GM18951 (cell line): ENCODE data around the gene TRMU.
A peak's percentile ranks its signal among the peaks of the same experiment; 100 is the strongest.
"Not testable (repeated sequence)": the region's sequence is repeated elsewhere in the genome, so short reads cannot be mapped to it uniquely, and the experiment has no call there.

Source experiments
- POLR2A ChIP-seq: IDR thresholded peaks from 4 replicates; pipeline ENCODE4 v1.6.1; 2011; ENCODE audit warnings: mild to moderate bottlenecking; ENCODE audit not compliant: insufficient read length, insufficient read depth; ENCODE audit errors: extremely low read depth
- in situ Hi-C: fragments of 300-500 bp; cut with MboI; formaldehyde crosslinking; loops from one replicate; pipeline ENCODE4 v1.12.0; 2022; ENCODE audit warnings: low sequenced_read_pairs, mixed read lengths, inconsistent platforms; ENCODE audit not compliant: unreplicated experiment

TRMU gene

DNA sequence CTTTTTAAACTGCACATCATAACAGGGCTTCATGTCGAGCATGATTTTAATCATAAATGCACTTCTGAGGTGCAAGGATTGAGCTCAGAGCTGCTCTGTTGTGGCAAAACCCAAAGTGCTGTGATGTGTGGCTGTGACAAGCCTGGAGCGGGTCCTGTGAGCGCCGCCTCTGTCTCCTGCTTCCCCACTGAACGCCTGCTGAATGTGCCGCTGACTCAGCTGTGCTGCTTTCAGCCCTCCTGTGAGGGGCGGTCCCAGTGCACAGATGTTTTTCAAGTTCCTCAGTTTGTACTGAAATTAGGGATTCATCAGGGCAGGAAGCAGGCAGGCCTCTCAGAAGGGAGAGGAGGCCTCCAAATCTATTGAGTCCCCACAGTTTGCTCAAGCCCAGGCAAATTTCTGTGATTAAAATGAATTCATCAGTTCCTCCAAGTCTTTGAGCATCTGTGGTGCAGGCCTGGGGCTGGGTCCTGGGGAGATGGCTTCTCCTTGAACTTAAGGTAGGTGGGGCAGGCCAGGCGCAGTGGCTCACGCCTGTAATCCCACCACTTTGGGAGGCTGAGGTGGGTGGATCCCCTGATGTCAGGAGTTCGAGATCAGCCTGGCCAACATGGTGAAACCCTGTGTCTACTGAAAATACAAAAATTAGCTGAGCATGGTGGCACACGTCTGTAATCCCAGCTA is 41.8 kb upstream of the TRMU start:
- no peak for TF ChIP-seq POLR2A
- in situ Hi-C loops = loop anchor here (10.0 kb wide), 1 partner anchor 149 kb away; no protein-coding TSS in a partner anchor

GRCh38 chr22:46294784-46295183 is 40.7 kb upstream of the TRMU start:
- TF ChIP-seq POLR2A = no peak
- in situ Hi-C loops = loop anchor here (10.0 kb wide), 1 partner anchor 150 kb away; no protein-coding TSS in a partner anchor

GRCh38 chr22:46295277-46295971 is 40.1 kb upstream of the TRMU start:
- no peak for TF ChIP-seq POLR2A
- in situ Hi-C loops = loop anchor here (10.0 kb wide), 1 partner anchor 151 kb away; no protein-coding TSS in a partner anchor

GRCh38 chr22:46296257-46297150 is 39.0 kb upstream of the TRMU start, which contains the start of gene GTSE1:
Gene GTSE1, plus strand, starts transcription at chr22:46296870. Its CDS starts 531 bp downstream, at chr22:46297401.
- TF ChIP-seq POLR2A = peak; percentile 87
- in situ Hi-C loops = loop anchor here (10.0 kb wide), 1 partner anchor 152 kb away; no protein-coding TSS in a partner anchor

DNA sequence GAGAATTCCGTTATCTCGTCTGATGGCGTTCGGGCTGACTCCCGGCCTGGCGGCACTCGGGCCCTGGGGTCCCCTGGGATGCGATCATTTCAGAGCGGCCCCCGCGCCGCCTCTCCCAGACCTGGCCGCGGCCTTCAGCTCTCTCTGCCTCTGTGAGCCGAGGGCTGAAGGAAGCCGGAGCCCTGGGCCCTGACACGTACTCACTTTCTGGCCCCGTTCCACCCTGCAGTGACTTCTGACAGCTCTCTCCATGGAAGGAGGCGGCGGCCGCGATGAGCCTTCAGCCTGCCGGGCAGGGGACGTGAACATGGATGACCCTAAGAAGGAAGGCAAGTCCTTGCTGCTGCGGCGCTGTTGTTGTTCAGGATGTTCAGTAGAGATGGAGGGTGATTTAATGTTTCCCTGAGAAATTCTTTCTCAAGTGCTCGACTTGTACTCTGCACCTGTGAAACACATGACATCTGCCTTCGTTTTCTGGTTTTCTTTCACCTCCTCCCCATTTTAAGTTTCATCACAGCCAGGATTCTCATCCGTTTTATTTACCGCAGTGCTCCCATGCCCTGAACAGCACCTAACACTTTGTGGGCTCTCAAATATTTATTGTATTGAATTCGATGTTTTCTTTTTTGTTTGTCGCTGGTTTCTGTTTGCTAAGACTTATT is 38.2 kb upstream of the TRMU start:
- in situ Hi-C loops = loop anchor here (10.0 kb wide), 1 partner anchor 152 kb away; no protein-coding TSS in a partner anchor
- TF ChIP-seq POLR2A = no peak

DNA sequence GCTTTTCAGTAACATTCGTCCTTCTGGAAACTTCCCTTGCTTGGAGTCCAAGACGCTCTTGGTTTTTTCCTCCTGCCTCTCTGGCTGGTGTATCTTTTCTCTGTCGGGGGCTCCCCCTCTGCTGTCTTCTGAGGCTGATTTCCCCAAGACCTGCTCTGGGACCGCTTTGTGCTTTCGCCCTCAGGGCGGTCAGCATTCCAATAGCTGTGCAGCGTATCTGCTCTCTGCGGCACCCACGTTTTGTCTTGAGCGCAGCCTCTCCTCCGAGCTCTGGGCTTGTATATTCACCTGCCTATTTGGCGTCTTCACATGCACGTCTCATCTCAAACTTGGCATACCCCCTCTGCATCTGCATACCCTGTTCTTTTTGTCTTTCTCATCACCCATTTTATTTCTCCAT is 36.4 kb upstream of the TRMU start:
- in situ Hi-C loops = loop anchor here (10.0 kb wide), 1 partner anchor 154 kb away; no protein-coding TSS in a partner anchor
- TF ChIP-seq POLR2A = no peak

- TF ChIP-seq POLR2A = no peak
- in situ Hi-C loops = loop anchor here (10.0 kb wide), 2 partner anchors 176 to 316 kb away; no protein-coding TSS in a partner anchor
Measured at GRCh38 chr22:46300491-46300890, 35.0 kb upstream of the TRMU start.

DNA sequence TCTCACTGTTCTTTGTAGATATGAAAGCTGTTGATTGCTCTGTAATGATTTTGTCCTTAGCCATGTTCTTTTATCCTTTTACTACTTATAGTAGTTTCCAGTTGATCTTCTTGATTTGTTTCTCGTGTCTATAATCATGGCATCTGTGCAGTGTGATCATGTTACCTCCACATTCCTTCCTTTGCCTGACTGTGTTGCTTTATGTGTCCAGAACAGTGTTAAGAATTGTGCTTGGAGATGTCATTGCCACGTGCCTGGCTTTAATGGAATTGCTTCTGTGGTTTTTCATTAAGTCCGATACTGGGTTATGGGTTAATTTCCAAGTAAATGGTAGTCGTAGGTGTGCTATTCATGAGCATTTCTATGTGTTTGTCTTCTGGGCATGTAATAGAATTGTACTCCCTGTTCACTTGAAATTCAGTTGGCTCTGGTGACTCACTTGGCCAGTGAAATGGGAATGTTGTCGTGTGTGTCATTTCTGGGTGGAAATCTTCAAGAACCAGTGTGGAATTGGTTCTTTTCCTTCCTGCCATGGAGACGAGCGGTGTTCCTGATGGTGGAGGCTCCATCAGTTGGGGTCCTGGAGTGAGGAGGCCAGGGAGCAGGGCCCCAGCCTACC is 32.1 kb upstream of the TRMU start:
- no peak for TF ChIP-seq POLR2A
- in situ Hi-C loops = loop anchor here (10.0 kb wide), 2 partner anchors 179 to 319 kb away; no protein-coding TSS in a partner anchor

DNA sequence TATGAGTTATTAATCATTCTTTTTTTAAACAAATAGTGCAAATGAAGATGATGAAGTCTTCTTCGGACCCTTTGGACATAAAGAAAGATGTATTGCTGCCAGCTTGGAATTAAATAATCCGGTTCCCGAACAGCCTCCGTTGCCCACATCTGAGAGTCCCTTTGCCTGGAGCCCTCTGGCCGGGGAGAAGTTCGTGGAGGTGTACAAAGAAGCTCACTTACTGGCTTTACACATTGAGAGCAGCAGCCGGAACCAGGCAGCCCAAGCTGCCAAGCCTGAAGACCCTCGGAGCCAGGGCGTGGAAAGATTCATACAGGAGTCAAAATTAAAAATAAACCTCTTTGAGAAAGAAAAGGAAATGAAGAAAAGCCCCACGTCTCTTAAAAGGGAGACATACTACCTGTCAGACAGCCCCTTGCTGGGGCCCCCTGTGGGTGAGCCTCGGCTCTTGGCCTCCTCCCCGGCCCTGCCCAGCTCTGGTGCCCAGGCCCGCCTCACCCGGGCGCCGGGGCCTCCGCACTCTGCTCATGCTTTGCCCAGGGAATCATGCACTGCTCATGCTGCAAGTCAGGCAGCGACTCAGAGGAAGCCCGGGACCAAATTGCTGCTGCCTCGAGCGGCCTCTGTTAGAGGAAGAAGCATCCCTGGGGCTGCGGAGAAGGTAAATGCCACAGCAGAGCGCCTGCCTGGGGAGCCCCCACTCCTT is 27.1 kb upstream of the TRMU start:
- no peak for TF ChIP-seq POLR2A
- in situ Hi-C loops = loop anchor here (10.0 kb wide), 2 partner anchors 184 to 324 kb away; no protein-coding TSS in a partner anchor

- in situ Hi-C loops = loop anchor here (10.0 kb wide), 2 partner anchors 185 to 325 kb away; no protein-coding TSS in a partner anchor
- no peak for TF ChIP-seq POLR2A
Measured at GRCh38 chr22:46309526-46310085, 25.9 kb upstream of the TRMU start.

DNA sequence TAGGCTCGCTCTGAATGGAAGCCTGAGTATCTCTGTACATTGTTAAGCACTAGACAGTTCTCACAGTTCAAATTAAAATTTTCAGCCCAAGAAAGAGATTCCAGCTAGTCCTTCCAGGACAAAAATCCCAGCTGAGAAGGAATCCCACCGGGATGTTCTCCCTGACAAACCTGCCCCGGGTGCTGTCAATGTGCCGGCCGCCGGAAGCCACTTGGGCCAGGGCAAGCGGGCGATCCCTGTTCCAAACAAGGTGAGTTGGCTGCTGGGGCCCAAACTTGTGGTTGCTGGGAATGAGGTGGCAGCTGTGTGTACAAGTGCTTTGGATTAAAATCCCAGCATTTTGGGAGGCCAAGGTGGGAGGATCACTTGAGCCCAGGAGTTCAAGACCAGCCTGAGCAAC is 23.5 kb upstream of the TRMU start:
- no peak for TF ChIP-seq POLR2A
- in situ Hi-C loops = no loop called here

- in situ Hi-C loops = not testable (repeated sequence)
Measured at GRCh38 chr22:46312848-46313247, 22.7 kb upstream of the TRMU start.
